ENCODE data around the gene DFFA.
A peak's percentile ranks its signal among the peaks of the same experiment; 100 is the strongest.
"Not testable (repeated sequence)": the region's sequence is repeated elsewhere in the genome, so short reads cannot be mapped to it uniquely, and the experiment has no call there.

The DFFA gene

DNA sequence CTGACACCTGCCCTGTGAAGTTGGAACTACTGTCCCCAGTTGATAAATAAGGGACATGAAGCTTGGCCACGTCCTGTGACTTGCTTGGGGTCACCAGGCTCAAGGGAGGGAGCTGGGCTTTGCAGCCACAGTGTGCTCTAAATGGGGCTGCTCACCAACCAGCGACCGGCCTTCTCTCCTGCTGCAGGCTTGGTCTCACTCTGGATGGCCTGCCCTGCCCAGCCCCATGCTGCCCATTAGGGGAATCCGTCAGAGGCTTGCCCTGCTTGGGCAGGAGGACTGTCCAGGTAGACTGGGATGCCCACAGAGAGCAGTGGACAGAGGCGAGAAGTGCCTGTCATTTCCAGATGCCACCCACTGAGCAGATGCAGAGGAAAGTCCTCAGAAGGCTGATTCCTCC is 43.3 kb downstream of the DFFA start:
- DNase-seq (ENCODE audit: low read depth): no peak

DNA sequence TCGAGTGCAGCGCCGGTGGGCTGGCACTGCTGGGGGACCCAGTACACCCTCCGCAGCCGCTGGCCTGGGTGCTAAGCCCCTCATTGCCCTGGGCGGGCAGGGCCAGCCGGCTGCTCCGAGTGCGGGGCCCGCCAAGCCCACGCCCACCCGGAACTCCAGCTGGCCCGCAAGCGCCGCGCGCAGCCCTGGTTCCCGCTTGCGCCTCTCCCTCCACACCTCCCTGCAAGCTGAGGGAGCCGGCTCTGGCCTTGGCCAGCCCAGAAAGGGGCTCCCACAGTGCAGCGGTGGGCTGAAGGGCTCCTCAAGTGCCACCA is 45.8 kb downstream of the DFFA start:
- DNase-seq (ENCODE audit: low read depth): not testable (repeated sequence)

DNA sequence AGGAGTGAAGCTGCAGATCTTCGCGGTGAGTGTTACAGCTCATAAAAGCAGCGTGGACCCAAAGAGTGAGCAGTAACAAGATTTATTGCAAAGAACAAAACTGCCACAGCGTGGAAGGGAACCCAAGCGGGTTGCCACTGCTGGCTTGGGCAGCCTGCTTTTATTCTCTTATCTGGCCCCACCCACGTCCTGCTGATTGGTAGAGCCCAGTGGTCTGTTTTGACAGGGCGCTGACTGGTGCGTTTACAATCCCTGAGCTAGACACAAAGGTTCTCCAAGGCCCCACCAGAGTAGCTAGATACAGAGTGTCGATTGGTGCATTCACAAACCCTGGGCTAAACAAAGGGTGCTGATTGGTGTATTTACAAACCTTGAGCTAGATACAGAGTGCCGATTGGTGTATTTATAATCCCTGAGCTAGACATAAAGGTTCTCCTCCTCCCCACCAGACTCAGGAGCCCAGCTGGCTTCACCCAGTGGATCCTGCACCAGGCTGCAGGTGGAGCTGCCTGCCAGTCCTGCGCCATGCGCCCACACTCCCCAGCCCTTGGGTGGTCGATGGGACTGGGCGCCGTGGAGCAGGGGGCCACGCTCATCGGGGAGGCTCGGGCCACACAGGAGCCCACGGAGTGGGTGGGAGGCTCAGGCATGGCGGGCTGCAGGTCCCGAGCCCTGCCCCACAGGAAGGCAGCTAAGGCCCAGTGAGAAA is 46.3 kb downstream of the DFFA start:
- DNase-seq (ENCODE audit: low read depth): not testable (repeated sequence)

DNA sequence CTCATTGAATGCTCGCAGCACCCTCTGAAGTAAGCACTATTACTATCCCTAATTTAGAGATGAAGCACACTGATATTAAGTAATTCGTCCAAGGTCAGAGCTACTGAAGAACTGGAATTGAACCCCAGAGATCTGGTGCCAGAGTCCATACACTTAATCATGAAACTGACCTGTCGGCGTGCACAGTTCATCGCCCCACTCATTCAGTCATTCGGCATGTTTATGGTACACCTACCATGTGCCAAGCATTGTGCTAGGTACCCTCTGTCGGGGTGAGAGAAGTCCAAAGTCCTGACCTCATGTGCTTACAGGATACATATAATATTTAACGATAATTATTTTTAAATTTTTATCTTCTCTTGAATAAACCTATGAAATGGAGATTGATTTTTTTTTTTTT is 47.7 kb downstream of the DFFA start:
- no peak for DNase-seq (ENCODE audit: low read depth)

DNA sequence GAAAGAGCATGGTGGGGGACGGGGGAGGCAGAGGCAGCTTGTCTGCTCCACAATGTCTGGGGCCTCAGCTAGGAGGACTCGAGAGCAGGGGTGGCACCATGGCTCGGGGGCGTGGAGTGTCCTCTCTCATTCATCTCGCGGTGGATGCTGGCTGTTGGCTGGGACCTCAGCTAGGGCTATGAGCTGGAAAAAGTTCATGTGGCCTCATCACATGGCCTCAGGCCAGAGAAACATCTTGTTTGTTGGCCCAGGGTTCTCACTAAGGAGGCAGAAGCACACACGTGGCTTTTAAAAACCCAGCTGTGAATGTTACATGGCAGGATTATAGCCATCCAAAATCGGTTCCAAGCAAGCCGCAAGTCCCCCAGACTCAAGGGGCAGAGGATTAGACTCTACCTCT is 48.3 kb downstream of the DFFA start:
- DNase-seq (ENCODE audit: low read depth): peak; percentile 36

DNA sequence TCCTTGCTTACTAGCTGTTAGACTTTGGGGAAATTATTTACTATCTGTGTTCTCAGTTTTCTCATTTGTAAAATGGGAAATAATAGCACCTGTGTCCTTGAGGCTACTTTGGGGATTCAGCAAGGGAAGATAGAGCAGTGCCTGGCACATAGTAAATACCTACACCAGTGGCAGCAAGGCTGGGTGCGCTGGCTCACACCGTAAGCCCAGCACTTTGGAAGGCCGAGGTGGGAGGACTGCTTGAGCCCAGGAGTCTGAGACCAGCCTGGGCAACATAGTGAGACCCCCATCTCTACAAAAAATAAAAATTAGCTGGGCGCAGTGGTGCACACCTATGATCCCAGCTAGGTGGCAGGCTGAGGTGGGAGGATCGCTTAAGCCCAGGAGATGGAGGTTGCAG is 50.7 kb downstream of the DFFA start:
- no peak for DNase-seq (ENCODE audit: low read depth)

DNA sequence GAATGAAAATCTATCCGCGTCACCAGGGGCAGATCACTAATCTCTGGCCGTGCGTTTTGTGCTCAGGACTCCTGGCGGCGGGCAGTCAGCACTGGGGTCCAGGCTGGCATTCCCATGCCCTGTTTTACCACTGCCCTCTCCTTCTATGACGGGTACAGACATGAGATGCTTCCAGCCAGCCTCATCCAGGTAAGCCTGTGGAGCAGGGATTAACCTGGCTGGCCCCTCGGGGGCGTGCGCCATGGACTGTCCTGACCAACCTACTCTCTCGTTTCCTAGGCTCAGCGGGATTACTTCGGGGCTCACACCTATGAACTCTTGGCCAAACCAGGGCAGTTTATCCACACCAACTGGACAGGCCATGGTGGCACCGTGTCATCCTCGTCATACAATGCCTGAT is 53.0 kb downstream of the DFFA start:
- no peak for DNase-seq (ENCODE audit: low read depth)

DNA sequence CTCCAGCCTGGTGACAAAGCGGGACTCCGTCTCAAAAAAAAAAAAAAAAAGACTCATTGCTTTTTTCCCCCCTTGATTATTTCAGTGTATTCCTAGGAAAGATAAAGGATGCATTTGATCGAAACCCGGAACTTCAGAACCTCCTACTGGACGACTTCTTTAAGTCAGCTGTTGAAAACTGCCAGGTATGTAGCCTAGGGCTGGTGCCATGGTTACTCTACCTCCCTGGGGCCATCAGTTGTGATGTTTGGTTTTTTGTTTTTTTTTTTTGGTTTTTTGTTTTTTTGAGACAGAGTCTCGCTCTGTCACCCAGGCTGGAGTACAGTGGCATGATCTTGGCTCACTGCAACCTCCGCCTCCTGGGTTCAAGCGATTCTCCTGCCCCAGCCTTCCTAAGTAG is 53.6 kb downstream of the DFFA start:
- not testable (repeated sequence) for DNase-seq (ENCODE audit: low read depth)

DNA sequence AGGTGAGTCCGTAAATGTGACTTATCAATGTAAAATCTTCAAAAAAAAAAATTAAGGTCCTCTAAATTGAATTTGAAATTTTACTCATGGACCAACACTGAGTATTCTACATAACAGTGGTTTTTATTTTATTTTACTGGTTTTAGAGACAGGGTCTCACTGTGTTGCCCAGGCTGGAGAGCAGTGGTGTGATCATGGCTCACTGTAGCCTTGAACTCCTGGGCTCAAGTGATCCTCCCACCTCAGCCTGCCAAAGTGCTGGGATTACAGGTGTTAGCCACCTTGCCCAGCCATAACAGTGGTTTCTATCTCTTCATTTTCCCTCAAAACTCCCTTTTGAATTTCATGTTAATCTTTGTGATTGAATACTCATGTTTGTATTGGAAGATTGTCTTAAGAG is 56.4 kb downstream of the DFFA start:
- not testable (repeated sequence) for DNase-seq (ENCODE audit: low read depth)

DNA sequence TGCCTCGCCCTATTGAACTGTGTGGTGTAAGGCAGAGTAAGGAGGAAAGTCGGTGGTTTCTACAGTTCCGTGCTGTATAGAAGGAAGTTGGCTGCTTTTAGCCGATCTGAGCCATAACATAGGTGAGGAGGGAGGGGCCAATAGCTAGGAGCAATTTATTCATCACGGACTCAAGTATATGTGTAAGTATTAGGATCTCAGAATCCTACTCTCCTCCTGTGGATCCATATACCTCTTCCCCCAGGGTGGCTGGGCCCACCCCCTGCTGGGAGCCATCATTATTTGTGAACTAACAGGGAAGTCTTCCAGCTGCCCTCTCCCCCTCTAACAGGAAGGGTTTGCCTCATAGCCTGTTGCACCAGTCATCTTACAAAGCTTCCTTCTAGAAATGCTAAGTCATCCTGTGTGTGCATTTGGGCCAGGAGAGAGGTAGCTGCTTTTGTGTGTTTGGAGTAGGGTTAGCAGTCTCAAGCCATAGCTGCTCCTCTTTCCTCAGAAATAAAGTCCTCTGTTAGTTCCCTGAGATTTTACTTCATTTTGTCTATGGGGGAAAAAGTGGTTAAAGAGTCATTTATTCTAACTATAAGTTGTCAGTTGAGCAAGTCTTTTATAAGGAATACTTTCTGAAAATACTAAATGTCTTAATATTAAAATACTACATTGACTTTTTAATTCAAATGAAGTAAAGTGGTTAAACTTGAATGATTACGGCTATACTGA is 57.0 kb downstream of the DFFA start:
- DNase-seq (ENCODE audit: low read depth): peak; percentile 66

DNA sequence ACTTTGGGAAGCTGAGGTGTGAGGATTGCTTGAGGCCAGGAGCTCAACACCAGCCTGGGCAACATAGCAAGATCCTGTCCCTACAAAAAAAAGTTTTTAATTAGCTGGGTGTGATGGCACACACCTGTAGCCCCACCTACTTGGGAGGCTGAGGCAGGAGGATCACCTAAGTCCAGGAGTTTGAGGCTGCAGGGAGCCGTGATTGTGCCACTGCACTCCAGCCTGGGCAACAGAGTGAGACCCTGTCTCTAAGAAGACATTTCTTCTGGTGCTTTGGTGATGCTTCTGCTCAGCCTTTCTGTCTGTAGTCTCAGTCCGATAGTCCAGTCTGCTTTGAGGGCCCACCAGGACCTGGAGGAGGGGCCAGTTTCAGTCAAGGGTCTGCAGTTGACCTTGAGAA is 65.1 kb downstream of the DFFA start:
- no peak for DNase-seq (ENCODE audit: low read depth)
